GM18520 (cell line): ENCODE results near the gene SMG9.

ENCODE experiments used
- ATAC-seq: cut with Tn5 transposase; IDR thresholded peaks from one replicate; pipeline ENCODE4 v1.9.1; 2021; ENCODE audit not compliant: unreplicated experiment

Gene SMG9

DNA sequence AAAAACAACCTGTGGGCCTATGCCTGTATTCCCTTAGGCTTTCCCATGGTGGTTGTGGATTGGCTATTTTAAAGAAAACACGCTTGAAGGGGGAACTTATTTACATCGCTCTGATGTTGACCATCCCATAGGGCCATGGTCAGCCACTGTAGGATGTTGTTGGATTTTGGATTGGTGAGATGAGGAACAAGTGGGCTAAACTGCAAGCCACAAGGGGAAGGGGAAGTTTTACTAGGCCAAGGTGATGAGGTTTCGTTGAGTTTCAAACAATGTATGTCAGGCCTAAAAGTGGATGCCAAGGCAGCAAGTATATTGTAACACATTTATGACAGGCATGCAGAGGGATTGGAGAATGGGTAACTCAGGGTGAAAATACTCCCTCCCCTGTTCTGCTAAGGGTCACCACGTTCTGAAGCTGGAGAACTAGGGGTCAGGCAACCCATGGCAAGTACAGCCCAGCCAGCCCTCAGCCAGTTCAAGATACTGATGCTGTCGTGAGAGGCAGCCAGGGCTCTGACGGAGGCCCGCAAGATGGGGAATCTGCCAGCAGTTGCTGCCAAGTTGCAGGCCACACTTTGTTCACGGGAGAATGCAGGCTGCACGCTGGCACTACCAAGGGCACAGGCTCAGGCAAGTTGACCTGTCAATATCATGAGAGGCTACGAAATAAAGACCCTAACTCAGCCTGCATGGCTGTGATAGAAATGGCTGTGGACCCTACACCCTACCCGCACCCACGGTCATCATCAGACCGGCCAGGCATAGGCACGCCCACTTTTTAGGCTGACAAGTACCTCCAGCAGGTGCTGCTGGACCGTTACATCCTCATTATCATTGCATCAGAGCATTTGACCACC lies 27.8 kb downstream of the SMG9 start:
- ATAC-seq, result no peak

DNA sequence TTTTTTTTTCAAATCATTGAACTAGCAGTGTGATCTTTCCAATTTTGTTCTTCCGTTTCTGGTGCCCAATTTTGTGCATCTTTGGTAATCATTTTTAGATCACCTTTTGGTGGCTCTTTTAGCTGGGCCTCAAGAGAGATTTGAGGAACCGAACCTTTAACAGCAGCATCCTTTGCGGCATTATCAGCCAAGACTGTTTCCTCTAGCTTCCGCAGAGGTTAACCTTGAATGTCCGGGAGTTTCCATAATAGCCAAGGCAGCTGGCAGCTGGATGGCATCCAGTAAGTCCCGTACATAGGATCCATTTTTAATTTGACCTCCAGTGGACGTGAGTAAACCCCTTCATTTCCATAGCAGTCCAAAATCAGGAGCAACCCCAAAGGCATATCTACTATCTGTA lies 29.3 kb downstream of the SMG9 start:
- ATAC-seq, result no peak

DNA sequence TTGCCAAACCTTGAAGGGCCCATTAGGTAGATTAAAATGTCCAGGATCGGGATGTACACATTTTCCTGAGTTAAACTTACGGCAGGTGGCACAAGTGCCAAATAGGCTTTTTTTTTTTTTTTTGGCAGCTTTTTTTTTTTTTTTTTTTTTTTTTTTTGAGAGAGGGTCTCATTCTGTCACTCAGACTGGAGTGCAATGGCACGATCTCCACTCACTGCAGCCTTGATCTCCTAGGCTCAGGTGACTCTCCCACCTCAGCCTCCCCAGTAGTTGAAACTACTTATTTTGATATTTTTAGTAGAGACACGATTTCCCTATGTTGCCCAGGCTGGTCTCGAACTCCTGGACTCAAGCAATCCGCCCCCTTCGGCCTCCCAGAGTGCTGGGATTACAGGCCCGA lies 29.9 kb downstream of the SMG9 start:
- ATAC-seq, result no peak

DNA sequence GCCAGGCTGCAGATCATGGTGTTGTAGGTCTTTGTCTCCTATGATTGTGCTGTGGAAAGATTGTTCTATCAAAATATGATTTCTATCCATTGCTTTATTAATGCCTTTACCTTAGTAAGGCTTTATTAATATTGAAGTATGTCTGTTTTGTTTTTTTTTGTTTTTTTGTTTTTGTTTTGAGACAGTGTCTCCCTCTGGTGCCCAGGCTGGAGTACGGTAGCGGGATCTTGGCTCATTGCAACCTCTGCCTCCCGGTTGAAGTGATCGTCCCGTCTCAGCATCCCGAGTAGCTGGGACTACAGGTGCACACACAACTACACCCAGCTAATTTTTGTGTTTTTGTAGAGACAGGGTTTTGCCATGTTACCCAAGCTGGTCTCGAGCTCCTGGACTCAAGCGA lies 31.2 kb downstream of the SMG9 start:
- ATAC-seq, result no peak

DNA sequence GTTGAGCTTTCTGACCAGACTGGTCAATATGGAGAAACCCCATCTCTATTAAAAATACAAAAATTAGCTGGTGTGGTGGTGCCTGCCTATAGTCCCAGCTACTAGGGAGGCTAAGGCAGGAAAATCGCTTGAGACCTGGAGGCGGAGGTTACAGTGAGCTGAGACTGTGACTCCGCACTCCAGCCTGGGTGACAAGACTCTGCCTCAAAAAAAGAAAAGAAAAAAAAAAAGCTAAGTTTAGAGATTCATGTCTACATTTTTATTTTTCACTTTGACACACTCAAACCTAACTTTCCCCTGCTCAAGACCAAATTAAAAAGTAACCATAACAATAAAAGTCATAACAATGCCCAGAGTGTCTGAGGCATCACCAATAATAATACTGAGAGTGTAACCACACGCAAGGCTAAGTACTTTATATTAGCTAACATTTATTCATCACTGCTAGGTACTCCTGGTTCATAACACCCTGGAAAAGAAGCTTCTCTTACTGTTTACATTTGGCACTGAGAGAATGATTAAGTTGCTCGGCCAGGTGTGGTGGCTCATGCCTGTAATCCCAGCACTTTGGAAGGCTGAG lies 33.2 kb downstream of the SMG9 start:
- ATAC-seq, result no peak

GRCh38 chr19:43720936-43721335 lies 33.8 kb downstream of the SMG9 start:
- ATAC-seq, result no peak

DNA sequence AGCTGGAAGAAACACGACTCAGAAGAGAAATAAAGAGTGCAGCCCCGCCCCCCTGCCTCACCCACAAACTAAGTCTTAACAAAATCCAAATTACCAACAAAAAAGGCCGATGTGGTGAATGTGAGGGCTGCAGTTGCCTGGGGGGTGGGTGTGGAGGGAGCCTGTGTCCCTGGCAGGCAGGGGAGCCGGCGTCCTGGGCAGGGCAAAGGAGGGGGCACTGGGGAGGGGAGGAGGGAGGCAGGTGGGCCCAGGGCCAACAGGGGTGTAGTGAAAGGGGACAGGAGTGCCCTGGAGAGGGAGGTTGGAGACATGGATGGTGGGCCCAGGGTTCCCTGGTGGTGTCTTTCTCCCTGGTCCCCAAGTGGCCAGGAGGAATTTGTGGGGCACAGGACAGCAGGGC lies 34.8 kb downstream of the SMG9 start:
- ATAC-seq, result no peak

DNA sequence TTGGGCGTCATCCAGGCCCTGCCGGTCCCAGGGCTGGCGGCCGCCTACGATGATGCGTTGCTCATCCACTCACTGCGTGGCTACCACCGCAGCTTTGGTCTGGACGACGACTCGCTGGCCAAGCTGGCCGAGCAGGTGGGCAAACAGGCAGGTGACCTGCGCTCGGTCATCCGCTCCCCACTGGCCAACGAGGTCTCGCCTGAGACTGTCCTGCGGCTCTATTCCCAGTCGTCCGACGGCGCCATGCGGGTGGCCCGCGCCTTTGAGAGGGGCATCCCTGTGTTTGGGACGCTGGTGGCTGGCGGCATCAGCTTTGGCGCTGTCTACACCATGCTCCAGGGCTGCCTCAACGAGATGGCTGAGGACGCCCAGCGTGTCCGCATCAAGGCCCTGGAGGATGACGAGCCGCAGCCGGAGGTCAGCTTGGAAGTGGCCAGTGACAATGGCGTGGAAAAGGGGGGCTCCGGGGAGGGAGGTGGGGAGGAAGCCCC lies 35.3 kb downstream of the SMG9 start:
- ATAC-seq, result no peak

- ATAC-seq, result no peak
Measured at GRCh38 chr19:43718627-43719377, 36.0 kb downstream of the SMG9 start.

- ATAC-seq, result no peak
Measured at GRCh38 chr19:43715776-43716175, 39.0 kb downstream of the SMG9 start, which contains the start of gene IRGC. IRGC (plus strand) TSS chr19:43716076; CDS start chr19:43718559, 2,483 bp downstream.

DNA sequence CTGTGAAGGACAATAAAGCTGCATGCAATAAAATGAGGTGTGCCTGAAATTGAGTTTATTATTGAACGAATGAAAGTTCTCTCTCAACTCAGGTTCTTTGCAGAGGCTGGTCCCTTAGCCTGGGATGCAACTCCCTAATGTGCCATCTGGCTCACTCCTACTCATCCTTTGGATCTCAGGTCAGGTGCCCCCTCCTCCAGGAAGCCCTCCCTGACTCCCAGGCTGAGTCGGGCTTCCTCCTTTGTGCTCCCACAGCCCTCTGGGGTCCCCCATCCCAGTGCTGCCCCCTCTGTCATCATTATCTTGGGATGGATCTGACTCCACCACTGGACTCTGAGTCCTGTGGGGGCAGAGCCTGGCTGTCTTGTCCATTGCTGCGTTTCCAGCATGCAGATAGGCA lies 41.6 kb downstream of the SMG9 start:
- no peak for ATAC-seq

DNA sequence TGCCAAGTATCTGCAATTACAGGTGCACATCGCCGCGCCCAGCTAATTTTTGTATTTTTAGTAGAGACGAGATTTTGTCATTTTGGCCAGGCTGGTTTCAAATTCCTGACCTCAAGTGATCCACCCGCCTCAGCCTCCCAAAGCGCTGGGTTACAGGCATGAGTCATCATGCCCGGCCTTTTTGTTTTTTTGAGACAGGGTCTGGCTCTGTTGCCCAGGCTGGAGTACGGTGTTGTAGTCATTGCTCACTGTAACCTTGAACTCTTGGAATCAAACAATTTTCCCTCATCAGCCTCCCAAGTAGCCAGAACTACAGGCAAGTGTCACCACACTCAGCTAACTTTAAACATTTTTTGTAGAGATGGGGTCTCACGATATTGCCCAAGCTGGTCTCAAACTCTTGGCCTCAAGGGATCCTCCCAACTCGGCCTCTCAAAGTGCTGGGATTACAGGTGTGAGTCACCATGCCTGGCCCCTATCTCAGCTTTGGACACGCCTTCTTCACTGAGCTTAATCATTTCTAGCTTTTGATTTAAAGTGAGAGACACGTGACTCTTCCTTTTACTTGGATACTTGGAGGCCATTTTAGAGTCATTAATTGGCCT lies 42.9 kb downstream of the SMG9 start:
- ATAC-seq, result no peak

DNA sequence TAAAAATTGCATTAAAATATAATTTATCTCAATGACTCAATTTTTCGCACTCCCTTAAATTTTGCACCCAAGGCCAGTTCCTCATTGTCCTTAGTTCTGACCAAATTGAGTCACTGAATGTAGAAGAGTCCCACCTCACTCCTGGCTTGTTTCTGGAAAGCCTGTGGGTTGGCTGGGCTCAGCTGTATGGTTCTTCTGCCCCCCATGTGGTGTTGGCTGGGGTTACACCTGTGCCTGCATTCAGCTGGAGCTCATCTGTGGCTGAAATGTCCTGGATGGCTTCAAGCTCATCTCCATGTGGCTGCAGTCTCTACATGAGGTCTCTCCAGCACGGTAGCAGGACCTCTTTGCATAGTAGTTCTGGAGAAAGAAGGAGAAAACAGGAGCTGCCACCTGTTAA lies 46.0 kb downstream of the SMG9 start:
- no peak for ATAC-seq

GRCh38 chr19:43707158-43707712 lies 47.5 kb downstream of the SMG9 start:
- ATAC-seq, result no peak

DNA sequence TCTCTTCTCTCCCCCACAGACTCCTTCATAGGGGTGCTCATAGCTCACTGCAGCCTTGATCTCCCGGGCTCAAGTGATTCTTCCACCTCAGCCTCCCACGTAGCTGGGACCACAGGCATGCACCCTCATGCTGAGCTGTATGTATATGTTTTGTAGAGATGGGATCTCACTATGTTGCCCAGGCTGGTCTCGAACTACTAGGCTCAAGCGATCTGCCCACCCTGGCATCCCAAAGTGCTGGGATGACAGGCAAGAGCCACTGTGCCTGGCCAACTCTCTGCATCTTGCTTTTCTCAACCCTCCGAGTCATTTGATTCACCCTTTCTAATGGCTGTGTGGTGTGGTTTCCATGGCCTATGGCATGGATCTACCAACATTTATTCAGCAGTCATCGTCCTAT lies 49.0 kb downstream of the SMG9 start:
- ATAC-seq, result no peak

GRCh38 chr19:43704002-43704705 lies 50.6 kb downstream of the SMG9 start:
- no peak for ATAC-seq

DNA sequence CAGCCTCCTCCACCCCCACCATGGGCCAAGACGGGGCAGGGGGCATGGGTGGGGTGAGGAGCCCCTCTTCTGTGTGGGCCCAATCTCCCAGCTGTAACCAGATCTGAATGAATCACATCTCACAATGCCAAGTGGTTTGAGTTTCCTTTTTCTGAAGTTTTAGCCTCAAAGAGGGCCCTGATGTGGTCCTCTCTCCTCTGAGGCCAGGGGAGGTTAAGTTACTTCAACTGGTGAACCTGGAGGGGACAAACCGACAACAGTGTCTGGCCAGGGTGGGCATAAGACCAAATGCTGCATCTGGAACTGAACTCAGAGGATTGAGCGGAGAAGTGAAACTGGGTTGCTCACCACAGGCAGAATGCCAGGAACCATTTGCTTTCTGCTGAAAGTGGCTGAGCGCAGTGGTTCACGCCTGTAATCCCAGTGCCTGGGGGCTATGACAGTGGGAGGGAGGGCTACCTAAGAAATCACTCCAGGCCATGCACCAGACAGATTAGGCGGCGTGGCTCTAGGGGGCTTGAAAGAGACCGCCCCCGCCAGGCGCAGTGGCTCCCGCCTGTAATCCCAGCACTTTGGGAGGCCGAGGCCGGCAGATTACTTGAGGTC lies 54.3 kb downstream of the SMG9 start:
- no peak for ATAC-seq

DNA sequence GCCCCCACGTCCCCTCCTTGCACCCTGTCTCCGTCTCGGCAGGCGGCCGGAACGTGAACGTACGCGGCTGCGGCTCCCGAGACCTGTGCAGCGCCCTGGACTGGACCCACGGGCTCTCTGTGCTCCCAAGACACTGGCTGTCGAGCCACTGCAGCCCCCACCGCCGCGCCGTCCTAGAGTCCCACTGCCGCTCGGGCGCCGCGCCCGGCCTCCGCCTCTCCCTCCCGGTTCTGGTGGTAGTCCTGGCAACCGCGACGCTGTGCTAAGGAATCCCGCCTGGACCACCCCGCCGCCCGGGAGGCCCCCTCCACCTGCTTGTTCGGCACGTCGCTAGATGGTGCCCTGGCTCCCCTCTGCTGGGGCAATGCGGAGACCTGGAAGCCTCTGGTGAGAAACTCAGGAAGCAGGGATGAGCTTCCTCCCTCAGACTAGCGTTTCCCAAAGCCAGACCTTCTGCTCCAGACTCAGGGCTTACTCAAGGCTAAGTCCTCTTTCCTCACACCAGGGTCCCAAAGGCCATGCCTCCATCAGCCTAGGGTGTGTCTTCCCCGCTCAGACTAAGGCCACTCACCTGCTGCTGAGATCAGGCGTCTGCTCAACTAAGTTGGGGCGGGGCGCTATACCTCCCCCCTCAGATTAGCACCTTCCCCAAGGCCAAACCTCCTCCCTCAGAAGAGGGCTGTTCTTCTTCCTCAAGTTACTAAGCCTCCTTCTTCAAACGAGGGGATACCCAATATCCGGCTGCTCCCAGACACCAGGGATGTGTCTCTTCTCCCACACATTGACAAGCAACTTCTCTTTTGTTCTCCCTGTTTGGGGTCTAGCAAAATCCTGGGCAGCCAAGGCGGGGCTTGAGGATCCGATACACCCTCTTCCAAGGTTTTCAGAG lies 55.0 kb downstream of the SMG9 start:
- no peak for ATAC-seq

DNA sequence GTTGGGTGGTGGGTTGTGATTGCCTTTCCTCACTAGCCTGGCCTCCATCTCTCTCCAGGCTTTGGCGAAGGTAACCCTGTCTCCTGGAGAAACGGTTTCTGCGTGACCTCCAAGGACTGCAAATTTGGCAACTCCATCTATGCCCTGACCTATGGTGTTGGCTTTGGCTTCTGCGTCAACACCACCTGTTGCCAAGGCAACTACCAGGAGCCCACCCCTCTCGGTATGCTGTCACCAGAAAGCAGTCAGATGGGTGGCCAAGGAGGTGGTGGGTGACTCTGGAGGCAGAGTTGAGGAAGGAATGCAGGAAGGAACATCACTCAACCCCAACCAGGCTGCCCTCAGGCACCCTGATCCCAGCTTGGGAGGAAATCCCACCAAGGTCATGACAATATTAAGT lies 57.5 kb downstream of the SMG9 start:
- no peak for ATAC-seq
